Type B pancreatic cell (in vitro differentiated cells): ENCODE measurements around the gene CD300E. TPM values are rescaled to one million over a fixed set of nuclear protein-coding genes. Genes with fewer than 3 reads are reported as not detected.

Experiments used
- DNase-seq: peaks from one replicate; pipeline ENCODE4 v3.0.0; 2021; ENCODE audit warnings: mixed read lengths; ENCODE audit not compliant: unreplicated experiment; ENCODE audit errors: extremely low spot score
- H3K27ac Mint-ChIP-seq: 2 replicates; pipeline ENCODE4 v1.8.0; 2021; ENCODE audit warnings: mild to moderate bottlenecking, mixed read lengths
- H3K27me3 Mint-ChIP-seq: 2 replicates; pipeline ENCODE4 v1.8.0; 2021; ENCODE audit warnings: mixed read lengths
- H3K36me3 Mint-ChIP-seq: 2 replicates; pipeline ENCODE4 v1.8.0; 2021; ENCODE audit warnings: mixed read lengths
- H3K4me1 Mint-ChIP-seq: one replicate; pipeline ENCODE4 v1.8.0; 2021; ENCODE audit warnings: mixed read lengths; ENCODE audit not compliant: unreplicated experiment
- H3K4me3 Mint-ChIP-seq: 2 replicates; pipeline ENCODE4 v1.8.0; 2021; ENCODE audit warnings: mild to moderate bottlenecking, mixed read lengths
- H3K9me3 Mint-ChIP-seq: 2 replicates; pipeline ENCODE4 v1.8.0; 2021; ENCODE audit warnings: mixed read lengths
- total RNA-seq: library from RNA; stranded (reverse); gene quantifications from 2 replicates; pipeline ENCODE4 v1.2.1, GENCODE V29; 2021; ENCODE audit warnings: low replicate concordance
- TF ChIP-seq, protein P1 (sequence below): fragments of 200-600 bp; sonication (generic); conservative IDR thresholded peaks from 2 replicates; pipeline ENCODE4 v1.5.0; 2021; ENCODE audit warnings: antibody characterized with exemption, mild to moderate bottlenecking

CD300E gene
- total RNA-seq, 1 donor from 2014 or later, result not detected

DNA sequence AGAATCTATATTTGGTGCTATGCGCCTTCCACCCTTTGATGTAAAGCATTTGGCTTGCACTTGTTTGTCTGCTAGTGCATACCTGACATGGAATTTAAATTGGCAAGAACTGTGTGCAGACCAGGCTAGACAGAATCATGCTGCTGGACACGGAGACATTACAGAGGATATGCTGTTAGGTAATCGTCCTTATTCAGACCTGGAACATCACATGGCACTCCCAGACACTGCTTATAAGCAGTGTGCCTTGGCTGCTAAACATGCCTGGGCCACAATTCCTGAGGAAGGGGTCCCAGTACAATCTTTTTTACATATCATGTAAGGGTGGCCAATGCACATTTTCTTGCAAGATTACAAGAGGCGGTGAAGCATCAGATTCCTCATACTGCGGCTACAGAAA lies 37.8 kb downstream of the CD300E start:
- Mint-ChIP-seq H3K9me3 (no peaks in the 10 kb centered on the region), H3K27ac (no peak overlapping the region), H3K4me3 (no peak overlapping the region), H3K36me3 (no peaks in the 10 kb centered on the region), H3K4me1 (no peaks in the 10 kb centered on the region), H3K27me3 (peaks cover 13% of the 10 kb centered on the region)
- TF ChIP-seq, protein P1, sequence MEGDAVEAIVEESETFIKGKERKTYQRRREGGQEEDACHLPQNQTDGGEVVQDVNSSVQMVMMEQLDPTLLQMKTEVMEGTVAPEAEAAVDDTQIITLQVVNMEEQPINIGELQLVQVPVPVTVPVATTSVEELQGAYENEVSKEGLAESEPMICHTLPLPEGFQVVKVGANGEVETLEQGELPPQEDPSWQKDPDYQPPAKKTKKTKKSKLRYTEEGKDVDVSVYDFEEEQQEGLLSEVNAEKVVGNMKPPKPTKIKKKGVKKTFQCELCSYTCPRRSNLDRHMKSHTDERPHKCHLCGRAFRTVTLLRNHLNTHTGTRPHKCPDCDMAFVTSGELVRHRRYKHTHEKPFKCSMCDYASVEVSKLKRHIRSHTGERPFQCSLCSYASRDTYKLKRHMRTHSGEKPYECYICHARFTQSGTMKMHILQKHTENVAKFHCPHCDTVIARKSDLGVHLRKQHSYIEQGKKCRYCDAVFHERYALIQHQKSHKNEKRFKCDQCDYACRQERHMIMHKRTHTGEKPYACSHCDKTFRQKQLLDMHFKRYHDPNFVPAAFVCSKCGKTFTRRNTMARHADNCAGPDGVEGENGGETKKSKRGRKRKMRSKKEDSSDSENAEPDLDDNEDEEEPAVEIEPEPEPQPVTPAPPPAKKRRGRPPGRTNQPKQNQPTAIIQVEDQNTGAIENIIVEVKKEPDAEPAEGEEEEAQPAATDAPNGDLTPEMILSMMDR, result no peak
- no peak for DNase-seq

DNA sequence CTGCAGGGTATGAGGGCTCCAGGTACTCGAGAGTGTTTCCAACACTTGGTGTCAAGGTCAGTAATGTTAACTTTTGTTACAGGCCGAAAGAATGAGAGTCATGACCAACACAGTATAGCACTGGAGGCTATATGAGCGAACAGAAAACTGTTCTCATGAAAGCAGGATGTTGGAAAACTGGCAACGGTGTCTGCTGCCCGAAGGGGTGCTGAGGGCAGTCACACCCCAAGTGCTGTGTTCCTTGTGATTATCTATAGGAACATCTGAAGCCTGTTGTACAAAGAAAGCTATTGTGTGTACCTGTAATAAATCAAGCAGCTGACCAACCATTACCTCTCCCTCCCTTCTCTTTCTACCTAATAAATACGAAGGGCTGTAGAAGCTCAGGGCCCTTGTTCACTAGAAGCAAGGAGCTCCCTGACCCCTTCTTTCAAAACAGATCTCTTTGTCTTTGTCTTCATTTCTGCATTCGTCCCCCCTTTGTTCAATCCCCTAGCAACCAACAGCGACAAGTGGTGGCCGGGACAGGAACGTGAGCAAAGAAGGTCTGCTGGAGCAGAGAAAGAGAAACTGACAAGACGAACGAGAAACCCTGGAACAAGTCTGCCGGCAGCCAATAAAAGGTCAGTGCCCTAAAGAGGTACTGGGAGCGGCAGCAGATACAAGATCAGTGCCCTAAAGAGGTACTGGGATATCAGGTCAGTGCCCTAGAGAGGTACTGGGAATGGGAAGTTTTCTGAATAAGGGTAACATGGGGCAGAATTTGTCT lies 39.1 kb downstream of the CD300E start:
- no peak for DNase-seq
- Mint-ChIP-seq H3K4me3 (no peak overlapping the region), H3K4me1 (no peaks in the 10 kb centered on the region), H3K36me3 (no peaks in the 10 kb centered on the region), H3K27ac (no peak overlapping the region), H3K9me3 (no peaks in the 10 kb centered on the region), H3K27me3 (peaks cover 13% of the 10 kb centered on the region)
- TF ChIP-seq, protein P1, result no peak

DNA sequence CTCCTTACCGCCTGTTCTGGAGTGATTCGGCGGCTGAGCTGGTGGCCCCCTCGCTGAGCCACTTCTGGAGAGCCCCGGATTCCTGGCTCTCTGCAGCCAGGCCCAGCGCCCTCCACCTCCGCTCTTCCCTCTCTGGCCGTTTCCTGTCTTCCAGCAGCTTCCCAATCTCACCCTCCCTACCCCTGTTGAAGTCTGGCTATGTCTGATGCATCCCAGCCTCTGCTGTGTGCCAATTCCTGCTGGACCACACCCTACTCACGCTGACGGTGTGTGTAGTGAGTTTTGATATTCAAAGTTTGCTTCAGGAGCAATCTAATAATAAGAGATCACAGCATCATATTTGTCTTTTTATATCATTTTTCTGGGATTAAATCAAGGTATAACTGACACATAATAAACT lies 40.9 kb downstream of the CD300E start:
- Mint-ChIP-seq H3K36me3 (no peaks in the 10 kb centered on the region), H3K27me3 (peaks cover 11% of the 10 kb centered on the region), H3K4me1 (no peaks in the 10 kb centered on the region), H3K27ac (no peak overlapping the region), H3K9me3 (no peaks in the 10 kb centered on the region), H3K4me3 (no peak overlapping the region)
- DNase-seq, result no peak
- TF ChIP-seq, protein P1, result no peak

DNA sequence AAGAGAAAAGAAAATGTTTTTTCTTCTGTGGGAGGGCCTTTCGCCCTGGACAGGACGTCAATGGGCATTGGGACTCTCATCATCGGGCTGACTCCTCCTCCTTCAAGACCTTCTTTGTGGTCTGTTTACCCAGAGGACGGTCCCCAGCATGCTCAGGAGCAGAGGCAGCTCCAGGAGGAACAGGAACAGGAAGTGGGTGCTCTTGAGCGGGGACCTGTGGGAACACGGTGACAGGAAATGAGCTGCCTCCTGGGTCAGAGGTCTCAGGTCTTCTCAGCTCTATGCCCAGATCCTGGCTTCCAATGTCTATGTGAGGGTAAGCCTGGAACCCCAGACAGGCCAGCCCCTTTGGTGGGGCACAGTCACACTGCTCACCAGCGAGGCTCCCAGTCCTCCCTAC lies 43.6 kb downstream of the CD300E start:
- Mint-ChIP-seq H3K27ac (no peak overlapping the region), H3K27me3 (peaks cover 17% of the 10 kb centered on the region), H3K4me1 (no peaks in the 10 kb centered on the region), H3K9me3 (no peaks in the 10 kb centered on the region), H3K36me3 (no peaks in the 10 kb centered on the region), H3K4me3 (no peak overlapping the region)
- DNase-seq, result no peak
- TF ChIP-seq, protein P1, result no peak

DNA sequence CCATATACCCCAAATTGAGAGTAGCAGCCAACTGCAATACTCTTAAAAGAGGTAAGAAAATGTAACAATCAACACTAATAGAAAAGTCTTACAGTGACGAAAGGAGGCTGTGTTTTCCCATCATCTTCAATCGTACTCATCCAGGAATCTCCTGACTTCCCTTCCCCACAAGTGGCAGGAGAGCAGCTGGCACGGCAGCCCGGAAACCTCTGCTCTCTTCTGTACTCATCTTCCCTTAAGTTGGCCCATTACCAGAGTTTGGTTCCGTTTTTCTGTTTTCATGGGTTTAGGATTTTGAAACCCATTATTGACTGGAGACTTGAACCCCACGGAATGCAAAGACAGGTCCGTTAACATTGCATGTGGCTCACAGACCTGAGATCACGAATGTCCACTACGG lies 44.6 kb downstream of the CD300E start:
- Mint-ChIP-seq H3K9me3 (no peaks in the 10 kb centered on the region), H3K27ac (no peak overlapping the region), H3K4me3 (no peak overlapping the region), H3K36me3 (no peaks in the 10 kb centered on the region), H3K4me1 (no peaks in the 10 kb centered on the region), H3K27me3 (peaks cover 25% of the 10 kb centered on the region)
- TF ChIP-seq, protein P1, result no peak
- DNase-seq, result no peak
